GM21526 (cell line): ENCODE measurements around the gene CACNG7.

Experiments used
- ATAC-seq: cut with Tn5 transposase; IDR thresholded peaks from one replicate; pipeline ENCODE4 v1.9.1; 2021; ENCODE audit warnings: moderate library complexity; ENCODE audit not compliant: unreplicated experiment, low FRiP score

The CACNG7 gene

DNA sequence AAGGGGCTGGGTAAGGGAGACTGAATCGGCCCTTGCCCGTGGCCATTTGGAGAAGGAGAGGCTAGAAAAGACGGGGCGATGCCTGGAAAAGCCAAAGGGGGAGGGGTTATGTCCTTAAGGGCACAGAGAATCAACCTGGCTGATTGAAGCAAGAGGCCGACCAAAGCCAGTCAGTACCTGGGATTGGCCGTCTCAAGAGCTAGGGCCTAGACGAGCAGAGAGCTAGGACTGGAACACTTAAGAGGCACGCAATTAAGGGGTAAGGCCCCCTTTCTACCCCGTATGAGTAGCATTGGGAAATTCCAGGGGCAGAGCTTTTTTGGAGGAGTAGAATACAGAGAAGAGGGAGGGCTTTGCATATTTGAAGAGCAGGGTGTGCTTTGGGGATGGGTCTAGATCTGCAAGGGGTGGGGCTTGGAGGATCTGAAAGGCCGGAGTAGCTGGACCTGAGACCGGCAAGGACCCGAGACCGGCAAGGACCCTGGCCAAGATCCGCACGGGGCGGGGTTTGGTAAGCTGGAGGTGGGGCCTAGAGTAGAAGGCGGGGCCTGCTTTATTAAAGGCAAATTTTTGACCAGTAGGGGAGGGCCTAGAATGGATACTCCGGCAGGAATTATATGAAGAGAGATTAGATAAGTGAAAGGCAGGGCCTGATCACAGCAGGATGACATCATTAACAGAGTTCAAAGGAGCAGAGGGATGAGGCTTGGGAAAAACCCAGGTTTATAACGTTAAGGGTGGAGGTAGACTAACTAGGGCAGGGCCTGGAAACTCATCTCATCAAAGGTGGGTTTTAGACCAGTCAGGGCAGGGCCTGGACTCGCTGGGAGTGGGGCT is 71.7 kb downstream of the CACNG7 start:
- ATAC-seq: no peak

DNA sequence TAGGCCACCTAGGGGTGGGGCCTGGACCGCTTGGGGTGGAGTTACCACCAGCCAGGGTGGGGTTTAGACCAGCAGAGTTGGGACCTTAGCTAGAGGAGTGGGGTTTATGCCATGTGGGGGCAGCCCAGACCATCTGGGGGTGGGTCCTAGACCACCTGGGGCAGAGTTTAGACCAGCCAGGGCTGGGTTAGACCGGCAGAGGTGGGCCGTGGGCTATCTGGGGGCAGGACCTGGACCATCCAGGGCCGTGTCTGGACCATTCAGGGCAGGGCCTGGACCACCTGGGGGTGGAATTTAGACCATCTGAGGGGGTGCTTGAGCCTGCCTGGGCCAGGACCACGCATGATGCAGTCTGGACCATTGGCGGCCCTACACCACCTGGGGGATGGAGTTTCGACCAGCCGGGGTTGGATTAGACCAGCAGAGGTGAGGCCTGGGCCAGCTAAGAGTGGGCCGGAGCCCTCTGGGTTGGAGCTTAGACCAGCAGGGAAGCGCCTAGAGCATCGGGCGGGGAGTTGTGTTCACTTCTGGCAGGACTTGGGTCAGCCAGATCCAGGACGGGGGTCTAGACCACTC is 72.4 kb downstream of the CACNG7 start:
- no peak for ATAC-seq

DNA sequence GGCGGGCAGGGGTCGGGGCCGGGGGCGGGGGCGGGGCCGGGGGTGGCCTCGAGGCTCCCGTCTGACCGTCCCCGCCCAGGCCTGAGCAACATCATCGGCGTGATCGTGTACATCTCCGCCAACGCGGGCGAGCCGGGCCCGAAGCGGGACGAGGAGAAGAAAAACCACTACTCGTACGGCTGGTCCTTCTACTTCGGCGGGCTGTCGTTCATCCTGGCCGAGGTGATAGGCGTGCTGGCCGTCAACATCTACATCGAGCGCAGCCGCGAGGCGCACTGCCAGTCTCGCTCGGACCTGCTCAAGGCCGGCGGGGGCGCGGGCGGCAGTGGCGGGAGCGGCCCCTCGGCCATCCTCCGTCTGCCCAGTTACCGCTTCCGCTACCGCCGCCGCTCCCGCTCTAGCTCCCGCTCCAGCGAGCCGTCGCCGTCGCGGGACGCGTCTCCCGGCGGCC is 72.9 kb downstream of the CACNG7 start:
- no peak for ATAC-seq

DNA sequence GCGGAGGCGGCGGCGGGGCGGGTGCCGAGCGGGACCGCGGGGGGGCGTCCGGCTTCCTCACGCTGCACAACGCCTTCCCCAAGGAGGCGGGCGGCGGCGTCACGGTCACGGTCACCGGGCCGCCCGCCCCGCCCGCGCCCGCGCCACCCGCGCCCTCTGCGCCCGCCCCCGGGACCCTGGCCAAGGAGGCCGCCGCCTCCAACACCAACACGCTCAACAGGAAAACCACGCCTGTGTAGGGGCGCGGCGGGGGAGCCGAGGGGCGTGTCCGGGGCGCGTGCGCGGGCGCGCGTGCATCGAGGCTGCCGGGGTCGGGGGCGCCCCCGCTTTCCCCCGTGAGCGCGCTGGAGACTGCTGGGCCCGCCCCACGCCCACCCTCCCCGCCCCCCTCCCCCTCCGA is 73.5 kb downstream of the CACNG7 start:
- ATAC-seq: no peak

DNA sequence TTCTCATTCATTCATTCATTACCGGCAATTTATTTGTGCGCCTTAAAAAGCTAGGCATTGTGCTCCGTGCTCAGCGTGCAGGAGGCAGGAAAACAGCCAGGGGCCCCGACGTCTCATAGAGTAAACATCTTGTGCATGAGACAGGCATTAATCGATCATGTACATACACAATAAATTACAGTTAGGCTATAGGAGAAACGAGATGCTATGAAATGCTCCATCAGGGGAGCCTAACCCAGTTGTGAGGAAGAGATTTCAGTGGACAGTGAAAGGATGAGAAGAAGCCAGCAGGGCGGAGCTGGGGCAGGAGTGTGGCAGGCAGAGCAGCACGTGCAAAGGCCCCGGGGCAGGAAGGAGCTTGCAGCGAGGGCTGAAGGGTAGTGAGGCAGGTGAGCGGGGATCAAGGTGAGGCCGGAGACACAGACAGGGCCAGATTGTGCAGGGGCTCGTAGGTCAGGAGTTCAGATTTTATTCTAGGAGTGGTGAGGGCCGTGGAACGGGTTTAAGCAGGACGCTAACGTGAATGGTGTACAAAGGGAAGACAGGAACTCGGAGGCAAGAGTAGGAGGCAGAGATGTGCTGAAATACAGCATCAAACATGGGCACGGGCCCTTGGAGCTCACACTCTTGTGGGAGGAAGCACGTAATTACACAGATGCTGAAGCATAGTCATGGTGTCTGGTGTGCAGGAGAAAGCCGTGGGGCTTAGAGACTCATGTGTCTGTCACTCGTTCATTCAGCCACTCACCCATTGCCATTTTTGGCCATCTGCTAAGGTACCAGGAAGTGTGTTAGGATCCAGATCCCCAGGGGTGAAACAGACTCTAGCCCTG is 74.6 kb downstream of the CACNG7 start:
- ATAC-seq: no peak

DNA sequence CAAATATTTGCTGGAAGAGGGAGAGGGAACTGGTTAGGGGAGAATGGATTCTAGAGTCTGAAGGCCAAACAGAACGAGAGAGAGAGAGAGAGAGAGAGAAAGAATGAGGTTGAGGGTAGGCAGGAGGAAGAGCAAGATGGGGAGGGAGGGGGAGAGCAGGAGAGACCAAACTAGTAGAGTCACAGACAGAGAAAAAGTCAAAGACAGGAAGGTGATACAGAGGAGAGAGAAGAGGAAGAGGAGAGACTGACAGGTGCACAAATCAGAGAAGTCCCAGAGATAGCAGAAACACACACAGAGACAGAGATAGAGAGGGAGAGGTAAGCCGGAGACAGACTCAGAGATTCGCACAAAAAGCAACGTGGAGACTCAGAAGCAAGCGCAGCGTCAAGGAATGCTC is 76.8 kb downstream of the CACNG7 start:
- no peak for ATAC-seq

DNA sequence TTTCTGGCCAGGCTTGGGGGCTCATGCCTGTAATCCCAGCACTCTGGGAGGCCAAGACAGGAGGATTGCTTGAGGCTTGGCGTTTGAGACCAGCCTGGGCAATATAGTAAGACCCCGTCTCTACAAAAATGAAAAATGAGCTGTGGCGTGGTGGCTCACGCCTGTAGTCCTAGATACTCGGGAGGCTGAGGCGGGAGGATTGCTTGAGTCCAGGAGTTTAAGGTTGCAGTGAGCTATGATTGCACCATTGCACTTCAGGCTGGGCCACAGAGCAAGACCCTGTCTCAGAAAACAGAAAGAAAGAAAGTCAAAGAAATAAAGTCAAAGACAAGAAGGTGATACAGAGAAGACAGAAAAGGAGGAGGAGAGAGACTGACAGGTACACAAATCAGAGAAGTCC is 79.9 kb downstream of the CACNG7 start:
- no peak for ATAC-seq

DNA sequence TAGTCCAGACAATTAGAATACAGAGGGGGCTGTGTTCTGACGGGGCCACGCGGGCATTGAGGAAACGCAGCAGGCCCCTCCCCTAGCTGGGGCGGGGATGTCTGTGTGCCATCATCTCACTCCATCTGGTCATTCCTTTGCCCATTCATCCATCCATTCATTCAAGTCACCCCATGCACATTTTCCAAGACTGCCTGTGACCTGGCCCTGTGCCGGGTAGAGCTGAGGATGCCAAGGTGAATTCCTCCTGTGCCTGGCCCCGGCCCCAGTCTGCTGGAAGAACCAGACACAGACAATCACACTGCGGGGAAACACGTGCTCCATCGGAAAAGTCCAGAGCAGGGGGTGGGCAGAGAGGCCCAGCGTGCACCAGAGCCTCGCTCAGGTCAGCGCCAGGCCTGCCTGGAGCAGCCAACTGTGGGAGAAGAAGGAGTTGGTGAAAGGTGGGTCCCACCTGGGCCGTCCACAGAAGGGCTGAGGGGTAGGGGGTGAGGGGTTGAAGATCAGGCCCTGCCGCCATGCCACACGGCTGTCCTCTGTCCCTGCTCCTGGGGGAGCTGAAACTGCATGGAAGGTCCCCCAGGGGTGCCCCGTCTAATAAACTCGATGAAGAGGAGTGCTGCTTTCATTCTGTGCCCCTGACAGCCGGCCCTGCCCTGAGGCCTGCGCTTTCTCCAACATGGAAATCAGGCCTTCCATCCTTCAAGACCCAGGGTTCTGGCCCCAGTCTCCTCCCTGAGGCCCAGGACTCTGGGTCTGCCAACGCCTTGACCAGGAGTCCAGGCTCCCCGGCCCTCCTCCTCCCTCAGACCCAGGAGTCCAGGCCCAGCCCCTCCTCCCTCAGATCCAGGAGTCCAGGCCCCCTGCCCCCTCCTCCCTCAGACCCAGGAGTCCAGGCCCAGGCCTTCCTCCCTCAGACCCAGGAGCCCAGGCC is 80.8 kb downstream of the CACNG7 start:
- ATAC-seq: no peak

DNA sequence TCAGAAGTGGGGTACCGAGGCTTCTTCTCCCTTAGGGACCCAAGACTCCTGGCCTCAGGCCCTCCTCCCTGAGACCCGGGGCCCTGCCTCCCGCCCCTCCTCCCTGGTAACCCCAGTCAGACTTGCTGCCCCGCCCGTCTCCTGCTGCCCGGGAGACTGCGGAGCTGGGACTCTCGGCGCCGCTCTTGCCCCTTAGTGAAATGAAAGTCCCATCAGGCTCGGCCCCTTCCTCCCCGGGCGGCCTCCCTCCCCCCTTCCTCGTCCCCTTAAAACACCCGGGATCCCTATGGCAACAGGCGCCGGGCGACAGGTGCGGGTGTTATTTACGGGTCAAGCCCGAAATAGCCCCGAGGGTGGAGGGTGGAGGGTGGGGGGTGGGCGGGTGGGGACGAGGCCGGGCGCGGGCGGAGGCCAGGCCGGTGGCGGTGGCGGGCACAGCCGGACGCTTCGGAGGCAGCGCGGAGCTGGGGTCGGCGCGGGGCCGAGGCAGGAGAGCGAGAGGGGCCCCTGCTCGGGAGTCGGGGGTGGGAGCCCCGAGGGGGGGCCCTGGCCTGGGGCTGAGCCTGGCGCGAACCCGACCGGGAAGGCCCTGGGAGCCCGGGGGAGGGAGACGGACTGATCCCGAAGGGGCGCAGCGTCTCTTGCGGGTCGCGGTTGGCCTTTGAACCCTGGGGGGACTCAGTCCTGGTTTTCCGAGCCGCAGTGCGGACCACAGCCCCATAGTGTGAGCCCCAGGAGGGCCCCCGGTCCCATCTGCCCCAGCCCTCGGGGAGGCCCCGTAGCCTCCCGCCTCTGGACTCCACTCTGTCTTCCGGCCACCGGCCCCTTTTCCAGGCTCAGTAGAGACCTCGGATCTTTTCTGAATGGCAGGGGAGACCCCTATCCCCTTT is 82.4 kb downstream of the CACNG7 start, which contains the start of gene CACNG6:
CACNG6 (plus strand) TSS at position 414 of the 890 bp plus-strand sequence. CDS start 1,241 bp downstream, outside the sequence.
- ATAC-seq: no peak

DNA sequence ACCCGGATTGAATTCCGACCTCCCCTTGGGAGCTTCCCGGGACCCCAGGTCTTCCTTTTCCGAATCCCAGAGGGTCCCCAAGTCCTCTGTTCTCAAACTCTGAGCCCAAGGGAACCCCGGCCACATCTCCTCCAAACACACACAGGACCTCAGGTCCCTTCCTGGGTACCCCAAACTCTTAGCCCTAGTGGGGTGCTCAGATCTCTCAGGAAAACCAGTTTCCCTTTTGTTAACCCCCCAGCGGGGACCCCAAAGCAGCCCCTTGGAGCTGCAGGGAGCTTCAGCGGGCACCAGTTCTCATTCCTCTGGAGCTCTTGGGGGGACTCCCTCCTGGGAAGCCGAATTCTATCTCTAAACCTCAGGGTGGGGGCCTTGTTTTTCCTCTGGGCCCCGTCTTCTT is 83.1 kb downstream of the CACNG7 start:
- no peak for ATAC-seq

DNA sequence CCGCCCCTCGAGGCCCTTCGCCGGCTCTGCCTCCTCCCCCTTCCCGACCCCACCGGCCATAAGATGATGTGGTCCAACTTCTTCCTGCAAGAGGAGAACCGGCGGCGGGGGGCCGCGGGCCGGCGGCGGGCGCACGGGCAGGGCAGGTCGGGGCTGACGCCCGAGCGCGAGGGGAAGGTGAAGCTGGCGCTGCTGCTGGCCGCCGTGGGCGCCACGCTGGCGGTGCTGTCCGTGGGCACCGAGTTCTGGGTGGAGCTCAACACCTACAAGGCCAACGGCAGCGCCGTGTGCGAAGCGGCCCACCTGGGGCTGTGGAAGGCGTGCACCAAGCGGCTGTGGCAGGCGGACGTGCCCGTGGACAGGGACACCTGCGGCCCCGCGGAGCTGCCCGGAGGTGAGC is 83.7 kb downstream of the CACNG7 start:
- ATAC-seq: no peak

DNA sequence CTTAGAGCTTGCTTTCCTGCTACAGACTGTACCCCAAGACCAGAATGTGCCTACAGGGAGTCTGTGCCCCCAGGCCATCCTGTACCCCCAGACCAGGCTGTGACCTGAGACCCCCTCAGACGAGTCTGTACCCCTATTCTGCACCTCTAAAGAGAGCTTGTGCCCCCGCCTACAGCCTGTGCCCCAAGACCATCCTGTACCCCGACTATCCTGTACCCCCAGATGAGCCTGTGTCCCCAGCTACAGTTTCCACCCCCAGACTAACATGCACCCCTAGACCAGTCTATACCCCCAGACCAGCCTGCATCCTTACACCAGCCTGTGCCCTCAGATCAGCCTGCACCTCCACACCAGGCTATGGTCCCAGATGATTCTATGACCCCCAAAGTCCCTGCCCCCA is 84.4 kb downstream of the CACNG7 start:
- no peak for ATAC-seq
